WTC11 (cell line): ENCODE measurements around the gene NPAS3.

Source experiments
- CTCF ChIP-seq: fragments of 200-600 bp; IDR thresholded peaks from 2 replicates; pipeline ENCODE4 v1.8.0; 2022; ENCODE audit warnings: antibody characterized with exemption
- ELF4 ChIP-seq: sonication (generic); formaldehyde crosslinking; IDR thresholded peaks from 2 replicates; pipeline ENCODE4 v1.8.1; 2022; ENCODE audit warnings: low read depth, mild to moderate bottlenecking, moderate library complexity, missing genetic modification reagents
- FOXK1 ChIP-seq: sonication (generic); formaldehyde crosslinking; IDR thresholded peaks from 2 replicates; pipeline ENCODE4 v1.8.0; 2022; ENCODE audit warnings: mild to moderate bottlenecking, moderate library complexity, missing genetic modification reagents
- NFE2L1 ChIP-seq: sonication (generic); formaldehyde crosslinking; IDR thresholded peaks from 2 replicates; pipeline ENCODE4 v1.8.1; 2023; ENCODE audit warnings: missing genetic modification reagents
- NFYB ChIP-seq: sonication (generic); formaldehyde crosslinking; conservative IDR thresholded peaks from 2 replicates; pipeline ENCODE4 v1.8.0; 2022; ENCODE audit warnings: low read depth, missing genetic modification reagents
- USF1 ChIP-seq: sonication (generic); formaldehyde crosslinking; IDR thresholded peaks from 2 replicates; pipeline ENCODE4 v1.8.0; 2022; ENCODE audit warnings: mild to moderate bottlenecking, missing genetic modification reagents
- USF2 ChIP-seq: sonication (generic); formaldehyde crosslinking; IDR thresholded peaks from 2 replicates; pipeline ENCODE4 v1.8.1; 2023; ENCODE audit warnings: mild to moderate bottlenecking, missing genetic modification reagents, moderate library complexity

- TF ChIP-seq USF1 (CRISPR knock-in tag) = no peak
- TF ChIP-seq CTCF = no peak
- TF ChIP-seq NFE2L1 (CRISPR knock-in tag) = no peak
- no peak for TF ChIP-seq USF2 (CRISPR knock-in tag)
- no peak for TF ChIP-seq FOXK1 (CRISPR knock-in tag)
- TF ChIP-seq NFYB (CRISPR knock-in tag) = no peak
- no peak for TF ChIP-seq ELF4 (CRISPR knock-in tag)
These were observed 895.2 kb downstream of the NPAS3 start for GRCh38 chr14:33833706-33834465.
